Fibroblast of skin of scalp (primary cell): ENCODE results near the gene TBL1X.

Experiments used
- DNase-seq: peaks from one replicate; pipeline ENCODE4 v3.0.0-alpha.2; 2013

The TBL1X gene

GRCh38 chrX:9775930-9776329 lies 311.1 kb downstream of the TBL1X start:
- DNase-seq: no peak

- no peak for DNase-seq
Measured at GRCh38 chrX:9781941-9782340, 317.1 kb downstream of the TBL1X start.

- DNase-seq: no peak
Measured at GRCh38 chrX:9784332-9784731, 319.5 kb downstream of the TBL1X start.

- no peak for DNase-seq
Measured at GRCh38 chrX:9785254-9785943, 320.5 kb downstream of the TBL1X start.

- no peak for DNase-seq
Measured at GRCh38 chrX:9785944-9786797, 321.3 kb downstream of the TBL1X start, which contains the start of gene SHROOM2. TSS of gene SHROOM2 (plus strand) at chrX:9786429. CDS start at chrX:9786546, 117 bp downstream.

- DNase-seq: no peak
Measured at GRCh38 chrX:9786798-9787635, 322.2 kb downstream of the TBL1X start.

- no peak for DNase-seq
Measured at GRCh38 chrX:9788911-9789310, 324.1 kb downstream of the TBL1X start.

GRCh38 chrX:9789555-9789954 lies 324.7 kb downstream of the TBL1X start:
- peak; percentile 26 for DNase-seq
